HepG2 (cell line): ENCODE data around the gene ACD. TPM values are rescaled to one million over a fixed set of nuclear protein-coding genes. Genes with fewer than 3 reads are reported as not detected.

Source experiments
- ELK4 ChIP-seq: sonication (generic); formaldehyde crosslinking; IDR thresholded peaks from 2 replicates; pipeline ENCODE4 v1.9.0; 2021; ENCODE audit warnings: missing genetic modification reagents, borderline replicate concordance
- FOXC1 ChIP-seq: sonication (generic); formaldehyde crosslinking; IDR thresholded peaks from 2 replicates; pipeline ENCODE4 v1.8.0; 2022; ENCODE audit warnings: mild to moderate bottlenecking, missing genetic modification reagents, borderline replicate concordance
- MXD4 ChIP-seq: IDR thresholded peaks from 2 replicates; pipeline ENCODE4 v1.6.1; 2016; ENCODE audit warnings: mild to moderate bottlenecking, missing biosample characterization, missing genetic modification reagents
- NFKB2 ChIP-seq: sonication (generic); formaldehyde crosslinking; IDR thresholded peaks from 2 replicates; pipeline ENCODE4 v1.4.0; 2020; ENCODE audit warnings: missing genetic modification reagents, borderline replicate concordance
- NR0B2 ChIP-seq: sonication (generic); formaldehyde crosslinking; IDR thresholded peaks from 2 replicates; pipeline ENCODE4 v1.4.0; 2020; ENCODE audit warnings: mild to moderate bottlenecking, missing genetic modification reagents
- RARA ChIP-seq: IDR thresholded peaks from 2 replicates; pipeline ENCODE4 v1.6.1; 2016; ENCODE audit warnings: missing genetic modification reagents, missing compliant biosample characterization
- SIN3A ChIP-seq: IDR thresholded peaks from 2 replicates; pipeline ENCODE4 v1.6.1; 2011; ENCODE audit warnings: low read depth, mild to moderate bottlenecking, control low read depth, low read length, borderline replicate concordance
- SYNCRIP ChIP-seq: fragments of 200-400 bp; formaldehyde crosslinking; IDR thresholded peaks from 2 replicates; pipeline ENCODE4 v1.6.1; 2018; ENCODE audit warnings: mild to moderate bottlenecking, low read depth, low read length; ENCODE audit not compliant: insufficient read depth
- TGIF2 ChIP-seq: IDR thresholded peaks from 2 replicates; pipeline ENCODE4 v1.6.1; 2016; ENCODE audit warnings: control low read depth, missing compliant biosample characterization
- TSC22D2 ChIP-seq: sonication (generic); formaldehyde crosslinking; IDR thresholded peaks from 2 replicates; pipeline ENCODE4 v1.5.1; 2020; ENCODE audit warnings: missing genetic modification reagents, mild to moderate bottlenecking, borderline replicate concordance
- WIZ ChIP-seq: sonication (generic); formaldehyde crosslinking; IDR thresholded peaks from 2 replicates; pipeline ENCODE4 v1.5.1; 2020; ENCODE audit warnings: mild to moderate bottlenecking, missing genetic modification reagents
- YEATS2 ChIP-seq: sonication (generic); formaldehyde crosslinking; IDR thresholded peaks from 2 replicates; pipeline ENCODE4 v1.4.0; 2020; ENCODE audit warnings: missing genetic modification reagents, borderline replicate concordance
- ZBED4 ChIP-seq: sonication (generic); formaldehyde crosslinking; IDR thresholded peaks from 2 replicates; pipeline ENCODE4 v1.4.0; 2020; ENCODE audit warnings: missing genetic modification reagents, borderline replicate concordance
- ZBTB14 ChIP-seq: sonication (generic); formaldehyde crosslinking; IDR thresholded peaks from 2 replicates; pipeline ENCODE4 v1.4.0; 2020; ENCODE audit warnings: missing genetic modification reagents
- ZBTB43 ChIP-seq: sonication (generic); formaldehyde crosslinking; conservative IDR thresholded peaks from 2 replicates; pipeline ENCODE4 v1.4.0; 2020; ENCODE audit warnings: missing genetic modification reagents
- ZNF138 ChIP-seq: sonication (generic); formaldehyde crosslinking; IDR thresholded peaks from 2 replicates; pipeline ENCODE4 v1.5.0; 2020; ENCODE audit warnings: mild to moderate bottlenecking, low read depth, missing genetic modification reagents
- ZNF446 ChIP-seq: sonication (generic); formaldehyde crosslinking; IDR thresholded peaks from 2 replicates; pipeline ENCODE4 v1.5.0; 2020; ENCODE audit warnings: mild to moderate bottlenecking, missing genetic modification reagents
- ZNF564 ChIP-seq: sonication (generic); formaldehyde crosslinking; IDR thresholded peaks from 2 replicates; pipeline ENCODE4 v1.8.1; 2023; ENCODE audit warnings: mild to moderate bottlenecking, missing genetic modification reagents
- ZNF747 ChIP-seq: sonication (generic); formaldehyde crosslinking; IDR thresholded peaks from 2 replicates; pipeline ENCODE4 v1.8.1; 2023; ENCODE audit warnings: missing genetic modification reagents, mild to moderate bottlenecking, borderline replicate concordance
- ZNF782 ChIP-seq: sonication (generic); formaldehyde crosslinking; IDR thresholded peaks from 2 replicates; pipeline ENCODE4 v1.4.0; 2020; ENCODE audit warnings: missing genetic modification reagents, mild to moderate bottlenecking, borderline replicate concordance
- ZNF790 ChIP-seq: sonication (generic); formaldehyde crosslinking; IDR thresholded peaks from 2 replicates; pipeline ENCODE4 v1.8.0; 2022; ENCODE audit warnings: missing genetic modification reagents, mild to moderate bottlenecking, borderline replicate concordance
- polyA plus RNA-seq, 8 experiments: library from polyadenylated mRNA; depleted of rRNA in 3 of 8; stranded (reverse) in 7 of 8; unstranded in 1 of 8; fragments of >200 nt; fragmentation: Illumina TruSeq in 4 of 8; extraction: Trizol in 4 of 8; gene quantifications; 2 replicates each; pipeline versions ENCODE4 v1.2.1 to v1.2.3, GENCODE V29; 2011 to 2016; ENCODE audit warnings: low read depth in 4 of 8, missing spikeins in 1 of 8, mixed read lengths in 1 of 8; ENCODE audit not compliant: insufficient read depth in 1 of 8
- total RNA-seq, 5 experiments: library from RNA; depleted of rRNA; stranded (reverse); fragments of >200 nt; fragmentation: Illumina TruSeq; extraction: Trizol; gene quantifications; 2 replicates each; pipeline ENCODE4 v1.2.3, GENCODE V29; 2016; ENCODE audit warnings: low read depth in 1 of 5

ACD gene
- total and polyA plus RNA-seq, 2 of the 13 experiments (the other 11 are each of a cell fraction or from before 2014, with no cell fraction given), result 32.6 to 38.3 TPM

- TF ChIP-seq ZNF782 (CRISPR knock-in tag) (no peak), ZNF446 (CRISPR knock-in tag) (peak; percentile 93), YEATS2 (CRISPR knock-in tag) (no peak), TGIF2 (CRISPR knock-in tag) (peak; percentile 54; the same call in 1 of the 2 replicates), ZBTB14 (CRISPR knock-in tag) (peak; percentile 94), ZBTB43 (CRISPR knock-in tag) (0 out of 2 replicates have a peak, but pooled peaks have one; percentile 29), ZNF138 (no peak), MXD4 (CRISPR knock-in tag) (peak; percentile 58; the same call in 1 of the 2 replicates), ZNF790 (CRISPR knock-in tag) (0 out of 2 replicates have a peak, but pooled peaks have one; percentile 50), SYNCRIP (no peak), NFKB2 (peak; percentile 79; the same call in 1 of the 2 replicates), SIN3A (0 out of 2 replicates have a peak, but pooled peaks have one; percentile 69), TSC22D2 (peak; percentile 95), NR0B2 (CRISPR knock-in tag) (0 out of 2 replicates have a peak, but pooled peaks have one; percentile 52), ZNF564 (0 out of 2 replicates have a peak, but pooled peaks have one; percentile 44), WIZ (CRISPR knock-in tag) (0 out of 2 replicates have a peak, but pooled peaks have one; percentile 45), RARA (CRISPR knock-in tag) (peak; percentile 28; the same call in 1 of the 2 replicates), ELK4 (CRISPR knock-in tag) (no peak), ZBED4 (CRISPR knock-in tag) (0 out of 2 replicates have a peak, but pooled peaks have one; percentile 40), FOXC1 (CRISPR knock-in tag) (no peak), ZNF747 (CRISPR knock-in tag) (no peak)
These were observed 7.4 kb downstream of the ACD start (continued) for GRCh38 chr16:67652578-67653127.
